ENCODE measurements around the gene PSMG4.

Gene PSMG4

GRCh38 chr6:3232017-3232945 lies 26.5 kb upstream of the PSMG4 start:
- TF ChIP-seq MAX (IDR thresholded peaks at IDR 0.05; ENCODE audit: low read depth, low read length) (no peak), POLR2A (IDR thresholded peaks at IDR 0.05; ENCODE audit: extremely low read depth, insufficient read length) (no peak), MYC (IDR thresholded peaks at IDR 0.05; ENCODE audit: low read depth, low read length) (no peak), CTCF (IDR thresholded peaks at IDR 0.05; ENCODE audit: low read depth, low read length) (no peak)
- H3K4me3 ChIP-seq (ENCODE audit: low read depth, low read length) = no peak overlapping the region
- no peak for DNase-seq (ENCODE audit: low read depth)

GRCh38 chr6:3233321-3233720 lies 25.4 kb upstream of the PSMG4 start:
- no peak overlapping the region for H3K4me3 ChIP-seq (ENCODE audit: low read depth, low read length)
- DNase-seq (ENCODE audit: low read depth) = no peak
- TF ChIP-seq MYC (IDR thresholded peaks at IDR 0.05; ENCODE audit: low read depth, low read length) (no peak), POLR2A (IDR thresholded peaks at IDR 0.05; ENCODE audit: extremely low read depth, insufficient read length) (no peak), CTCF (IDR thresholded peaks at IDR 0.05; ENCODE audit: low read depth, low read length) (no peak), MAX (IDR thresholded peaks at IDR 0.05; ENCODE audit: low read depth, low read length) (no peak)

- H3K4me3 ChIP-seq (ENCODE audit: low read depth, low read length) = no peak overlapping the region
- no peak for DNase-seq (ENCODE audit: low read depth)
- TF ChIP-seq POLR2A (IDR thresholded peaks at IDR 0.05; ENCODE audit: extremely low read depth, insufficient read length) (no peak), MAX (IDR thresholded peaks at IDR 0.05; ENCODE audit: low read depth, low read length) (no peak), CTCF (IDR thresholded peaks at IDR 0.05; ENCODE audit: low read depth, low read length) (no peak)
Observed at GRCh38 chr6:3233904-3234303, 24.8 kb upstream of the PSMG4 start.

- DNase-seq (ENCODE audit: low read depth) = no peak
- no peak for TF ChIP-seq CTCF (IDR thresholded peaks at IDR 0.05; ENCODE audit: low read depth, low read length)
- TF ChIP-seq MYC (IDR thresholded peaks at IDR 0.05; ENCODE audit: low read depth, low read length) = no peak
- TF ChIP-seq MAX (IDR thresholded peaks at IDR 0.05; ENCODE audit: low read depth, low read length) = no peak
- no peak for TF ChIP-seq POLR2A (IDR thresholded peaks at IDR 0.05; ENCODE audit: extremely low read depth, insufficient read length)
- H3K4me3 ChIP-seq (ENCODE audit: low read depth, low read length) = no peak overlapping the region
Observed at GRCh38 chr6:3235486-3235885, 23.3 kb upstream of the PSMG4 start.

- TF ChIP-seq CTCF (IDR thresholded peaks at IDR 0.05; ENCODE audit: low read depth, low read length) = no peak
- no peak for TF ChIP-seq MAX (IDR thresholded peaks at IDR 0.05; ENCODE audit: low read depth, low read length)
- TF ChIP-seq POLR2A (IDR thresholded peaks at IDR 0.05; ENCODE audit: extremely low read depth, insufficient read length) = no peak
- TF ChIP-seq MYC (IDR thresholded peaks at IDR 0.05; ENCODE audit: low read depth, low read length) = no peak
- DNase-seq (ENCODE audit: low read depth) = no peak
- no peak overlapping the region for H3K4me3 ChIP-seq (ENCODE audit: low read depth, low read length)
Observed at GRCh38 chr6:3236005-3236404, 22.7 kb upstream of the PSMG4 start.

Data from NB4 (cell line).